Glomerular endothelial cell (primary cell): ENCODE results near the gene PLA2G6. TPM values are rescaled to one million over a fixed set of nuclear protein-coding genes. Genes with fewer than 3 reads are reported as not detected.

Experiments
- total RNA-seq: library from RNA; depleted of rRNA; stranded (reverse); fragments of >200 nt; gene quantifications from 2 replicates; pipeline ENCODE4 v1.2.3, GENCODE V29; 2015

The PLA2G6 gene
- total RNA-seq, 1 donor from 2014 or later = 4.7 TPM

Other genes starting within 250 kb of the PLA2G6 start
- gene C22orf23, start 228.2 kb downstream of the PLA2G6 start, total RNA-seq = 0.41 TPM in 1 of 2 replicates, not detected in the other
- gene POLR2F, start 228.1 kb downstream of the PLA2G6 start, total RNA-seq = 93.6 and 115 TPM in 2 replicates
- not detected in 2 replicates for gene SOX10, start 197.3 kb downstream of the PLA2G6 start, total RNA-seq
- 8.9 and 12.8 TPM in 2 replicates for gene PICK1, start 124.4 kb downstream of the PLA2G6 start, total RNA-seq
- gene SLC16A8, start 97.6 kb downstream of the PLA2G6 start, total RNA-seq = not detected in 2 replicates
- 0.24 and 0.93 TPM in 2 replicates for gene BAIAP2L2, start 71.1 kb downstream of the PLA2G6 start, total RNA-seq
- gene MAFF, start 20.2 kb upstream of the PLA2G6 start, total RNA-seq = 91.0 and 119 TPM in 2 replicates
- 128 and 165 TPM in 2 replicates for gene TMEM184B, start 91.2 kb upstream of the PLA2G6 start, total RNA-seq
- 142 and 187 TPM in 2 replicates for gene CSNK1E, start 135.6 kb upstream of the PLA2G6 start, total RNA-seq